ENCODE data around the gene YPEL3.

DNA sequence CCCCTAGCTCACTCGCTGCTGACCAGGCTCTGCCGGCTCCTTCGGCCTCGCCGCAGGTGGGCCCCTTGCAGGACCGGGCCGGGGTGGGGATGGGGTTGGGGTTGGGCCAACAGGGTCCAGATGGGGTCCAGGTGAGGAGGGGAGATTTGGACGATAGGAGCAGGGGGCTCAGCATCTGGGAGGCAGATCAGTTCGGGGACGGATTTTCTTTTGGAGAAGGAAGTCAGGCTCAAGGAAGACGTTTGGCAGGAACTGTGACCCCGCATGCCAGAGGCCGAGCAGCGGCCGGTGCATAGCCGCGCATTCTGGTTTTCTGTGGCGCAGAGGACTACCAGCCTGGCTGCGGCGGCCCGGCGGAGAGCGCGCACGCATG lies 31.3 kb downstream of the YPEL3 start:
- TF ChIP-seq, protein P1, sequence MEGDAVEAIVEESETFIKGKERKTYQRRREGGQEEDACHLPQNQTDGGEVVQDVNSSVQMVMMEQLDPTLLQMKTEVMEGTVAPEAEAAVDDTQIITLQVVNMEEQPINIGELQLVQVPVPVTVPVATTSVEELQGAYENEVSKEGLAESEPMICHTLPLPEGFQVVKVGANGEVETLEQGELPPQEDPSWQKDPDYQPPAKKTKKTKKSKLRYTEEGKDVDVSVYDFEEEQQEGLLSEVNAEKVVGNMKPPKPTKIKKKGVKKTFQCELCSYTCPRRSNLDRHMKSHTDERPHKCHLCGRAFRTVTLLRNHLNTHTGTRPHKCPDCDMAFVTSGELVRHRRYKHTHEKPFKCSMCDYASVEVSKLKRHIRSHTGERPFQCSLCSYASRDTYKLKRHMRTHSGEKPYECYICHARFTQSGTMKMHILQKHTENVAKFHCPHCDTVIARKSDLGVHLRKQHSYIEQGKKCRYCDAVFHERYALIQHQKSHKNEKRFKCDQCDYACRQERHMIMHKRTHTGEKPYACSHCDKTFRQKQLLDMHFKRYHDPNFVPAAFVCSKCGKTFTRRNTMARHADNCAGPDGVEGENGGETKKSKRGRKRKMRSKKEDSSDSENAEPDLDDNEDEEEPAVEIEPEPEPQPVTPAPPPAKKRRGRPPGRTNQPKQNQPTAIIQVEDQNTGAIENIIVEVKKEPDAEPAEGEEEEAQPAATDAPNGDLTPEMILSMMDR (conservative IDR thresholded peaks at IDR 0.05): no peak
- no peak for TF ChIP-seq ZFX (IDR thresholded peaks at IDR 0.05)

All from C4-2B (cell line).